Pancreas (tissue), 10 donors: ENCODE data around the gene LRFN5. TPM values are rescaled to one million over a fixed set of nuclear protein-coding genes. Genes with fewer than 3 reads are reported as not detected.
"Not testable (repeated sequence)": the region's sequence is repeated elsewhere in the genome, so short reads cannot be mapped to it uniquely, and the experiment has no call there.

Experiments used
- ATAC-seq, 4 donors: fragments of 200-7000 bp; cut with Tn5 transposase; one replicate each; pipeline versions ENCODE4 v1.8.0 to v1.9.1; 2020; ENCODE audit warnings: mild to moderate bottlenecking in 4 of 4, moderate library complexity in 4 of 4
- DNase-seq, 6 donors: peaks; one replicate each; pipeline ENCODE4 v3.0.0-alpha.2; 2020
- FAIRE-seq: peaks from 2 replicates; lab custom pipeline; 2012; peaks lifted over from hg19 to GRCh38; lab: Jason Lieb, UNC
- H3K27ac ChIP-seq, 4 donors: fragments of 200-600 bp; sonication (generic); 1 replicate in 3 of 4; 2 replicates in 1 of 4; pipeline versions ENCODE4 v1.5.0 to v1.8.0; 2020
- H3K27me3 ChIP-seq, 4 donors: fragments of 200-600 bp; one replicate each; pipeline ENCODE4 v1.8.0; 2021
- H3K36me3 ChIP-seq, 3 donors: fragments of 200-600 bp; sonication (generic) in 1 of 3; one replicate each; pipeline versions ENCODE4 v1.5.0 to v1.8.0; 2020 to 2021
- H3K4me1 ChIP-seq, 3 donors: fragments of 200-600 bp; one replicate each; pipeline ENCODE4 v1.8.0; 2021
- H3K4me3 ChIP-seq, 4 donors: fragments of 200-600 bp; sonication (generic) in 2 of 4; one replicate each; pipeline versions ENCODE4 v1.5.0 to v1.8.0; 2020 to 2021
- H3K9me3 ChIP-seq, 4 donors: fragments of 200-600 bp; one replicate each; pipeline ENCODE4 v1.8.0; 2021
- CTCF ChIP-seq, 4 donors: fragments of 200-600 bp; sonication (generic) in 3 of 4; IDR thresholded peaks; one replicate each; pipeline versions ENCODE4 v1.5.0 to v1.8.0; 2021; ENCODE audit warnings: antibody characterized with exemption in 4 of 4
- WGBS, 2 donors: extraction: QIAGEN DNeasy Blood & Tissue Kit; methylation state at CpG; one replicate each; pipeline ENCODE4 v1.1.7; 2013; 5-methylcytosine and 5-hydroxymethylcytosine counted together
- intact Hi-C, 3 donors: fragments of 100-400 bp; cut with DNase I; formaldehyde crosslinking; loops; one replicate each; pipeline versions ENCODE4 v1.11.1 to v1.14.2; 2022
- polyA plus RNA-seq, 2 donors: library from polyadenylated mRNA; stranded (reverse); fragments of 200-250 nt; gene quantifications; one replicate each; pipeline ENCODE4 v1.2.3, GENCODE V29; 2013
- total RNA-seq, 6 donors: library from RNA; stranded (reverse); fragmentation: NEBNext Ultra II Directional in 4 of 6; extraction: Animal tissue kit (Norgen Biotek cat#: 25700) in 4 of 6; gene quantifications; one replicate each; pipeline versions ENCODE4 v1.2.1 to v1.2.4, GENCODE V29; 2021 to 2023
- donor health status: healthy with polysubstance abuse.
- donor health status: DM: no; HTN: no; CAD: no; lungs with moderate emphysema.
- donor health status: DM: no; HTN: no; CAD: no.
- donor health status: control.
- donor health status: control.
- donor health status: Bipolar disorder and iron deficiency.
- donor health status: DM: yes; HTN: yes; CAD: no.
- donor health status: DM: no; HTN: no; CAD: no.
- donor health status: DM: no; HTN: no; CAD: no.
- donor health status: DM: yes; HTN: yes; CAD: no.

The LRFN5 gene
- total and polyA plus RNA-seq, 8 donors: 0.13 to 1.4 (median 0.29) TPM

DNA sequence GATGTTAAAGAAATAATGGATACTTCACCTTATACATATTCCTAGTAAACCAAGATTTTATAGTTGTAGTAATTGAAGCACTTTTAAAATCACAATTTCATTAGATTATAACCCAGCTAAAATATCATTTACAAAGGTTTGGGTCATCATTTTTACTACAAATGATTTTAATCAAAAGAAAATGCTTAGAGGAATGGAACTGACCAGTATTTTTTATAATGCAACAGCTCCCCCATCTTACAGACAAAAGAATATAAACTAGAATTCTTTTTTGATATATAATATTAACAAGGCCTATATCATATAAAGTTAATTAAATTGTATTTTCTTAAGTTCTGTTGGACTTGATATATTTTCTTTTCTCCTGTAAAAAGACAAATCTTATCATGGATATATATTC lies 20.4 kb upstream of the LRFN5 start:
- Histone ChIP-seq H3K4me3 (no peak overlapping the region), H3K4me1 (no peaks in the 10 kb centered on the region), H3K36me3 (no peaks in the 10 kb centered on the region), H3K27ac (no peak overlapping the region), H3K27me3 (peaks cover 0 to 4% (median 0%) of the 10 kb centered on the region in 4 donors), H3K9me3 (no peaks in the 10 kb centered on the region)
- intact Hi-C loops: no loop called here
- FAIRE-seq (no peak), ATAC-seq (no peak), DNase-seq (no peak)
- TF ChIP-seq CTCF (IDR thresholded peaks at IDR 0.05): no peak

DNA sequence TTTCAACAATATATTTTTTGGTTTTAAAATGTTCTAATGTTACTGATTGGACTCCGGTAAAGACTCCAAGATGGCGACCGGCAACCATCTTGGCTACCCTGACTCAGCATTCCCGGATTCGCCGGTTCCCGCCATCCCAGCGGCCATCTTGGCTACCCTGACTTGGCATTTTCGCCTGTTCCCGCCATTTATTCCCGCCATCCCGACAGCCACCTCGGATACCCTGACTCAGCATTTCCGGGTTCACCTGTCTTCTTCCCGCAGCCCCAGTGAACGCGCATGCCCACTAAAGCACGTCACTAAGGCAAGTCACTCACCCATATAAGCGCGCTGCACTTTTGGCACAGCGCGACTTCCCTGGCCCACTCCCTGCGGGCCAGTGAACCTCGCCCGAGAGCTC lies 9.0 kb upstream of the LRFN5 start:
- no peak overlapping the region for H3K27ac ChIP-seq
- DNase-seq: no peak
- TF ChIP-seq CTCF (IDR thresholded peaks at IDR 0.05): no peak
- no peak for FAIRE-seq
- no peaks in the 10 kb centered on the region for H3K4me1 ChIP-seq
- no peaks in the 10 kb centered on the region for H3K36me3 ChIP-seq
- no peaks in the 10 kb centered on the region for H3K9me3 ChIP-seq
- no peak overlapping the region for H3K4me3 ChIP-seq
- intact Hi-C loops: no loop called here
- 80 to 87% methylated on average over 24 to 25 of the region's 25 CpGs for WGBS, 2 donors
- peaks cover 0 to under 1% (median 0%) of the 10 kb centered on the region in 4 donors for H3K27me3 ChIP-seq
- ATAC-seq: peak in 2 of 4 donors; percentile 57 to 77

GRCh38 chr14:41599805-41600385 lies 6.8 kb upstream of the LRFN5 start:
- ATAC-seq, intact Hi-C loops, DNase-seq, H3K9me3 ChIP-seq, H3K36me3 ChIP-seq, H3K27me3 ChIP-seq, H3K4me3 ChIP-seq, H3K4me1 ChIP-seq, FAIRE-seq, H3K27ac ChIP-seq: not testable (repeated sequence)
- WGBS, 2 donors: 74 to 83% methylated on average over 6 of the region's 6 CpGs

- peak; percentile 46 to 69 (median 64) for ATAC-seq
- FAIRE-seq: no peak
- H3K36me3 ChIP-seq: no peaks in the 10 kb centered on the region
- H3K27ac ChIP-seq: no peak overlapping the region
- peak in 3 of 6 donors; percentile 27 to 62 (median 61) for DNase-seq
- H3K27me3 ChIP-seq: peaks cover 0 to 41% (median 7%) of the 10 kb centered on the region in 4 donors
- TF ChIP-seq CTCF (IDR thresholded peaks at IDR 0.05): no peak
- WGBS, 2 donors: 3% methylated on average over 29 of the region's 29 CpGs
- no peaks in the 10 kb centered on the region for H3K4me1 ChIP-seq
- intact Hi-C loops: no loop called here
- peak overlapping the region in 2 of 4 donors; percentile 44 to 48 for H3K4me3 ChIP-seq
- H3K9me3 ChIP-seq: no peaks in the 10 kb centered on the region
Measured at GRCh38 chr14:41604721-41605531, 1.8 kb upstream of the LRFN5 start.

GRCh38 chr14:41605550-41606281 lies 960 bp upstream of the LRFN5 start:
- DNase-seq (no peak), FAIRE-seq (no peak), ATAC-seq (peak; percentile 7 to 33 (median 16))
- Histone ChIP-seq H3K27ac (peak overlapping the region in 1 of 4 donors; percentile 5), H3K4me3 (peak overlapping the region in 2 of 4 donors; percentile 44 to 48), H3K9me3 (no peaks in the 10 kb centered on the region), H3K4me1 (no peaks in the 10 kb centered on the region), H3K27me3 (peaks cover 0 to 48% (median 7%) of the 10 kb centered on the region in 4 donors), H3K36me3 (no peaks in the 10 kb centered on the region)
- intact Hi-C loops: no loop called here
- 6 to 14% methylated on average over 23 of the region's 23 CpGs for WGBS, 2 donors
- TF ChIP-seq CTCF (IDR thresholded peaks at IDR 0.05): no peak
